T-helper 1 cell (primary cell): ENCODE data around the gene COX14.
A peak's percentile ranks its signal among the peaks of the same experiment; 100 is the strongest.
"Not testable (repeated sequence)": the region's sequence is repeated elsewhere in the genome, so short reads cannot be mapped to it uniquely, and the experiment has no call there.

Experiments used
- DNase-seq, 5 donors: peaks; one replicate each; pipeline ENCODE4 v3.0.0-alpha.2; 2012 to 2020

Gene COX14

DNA sequence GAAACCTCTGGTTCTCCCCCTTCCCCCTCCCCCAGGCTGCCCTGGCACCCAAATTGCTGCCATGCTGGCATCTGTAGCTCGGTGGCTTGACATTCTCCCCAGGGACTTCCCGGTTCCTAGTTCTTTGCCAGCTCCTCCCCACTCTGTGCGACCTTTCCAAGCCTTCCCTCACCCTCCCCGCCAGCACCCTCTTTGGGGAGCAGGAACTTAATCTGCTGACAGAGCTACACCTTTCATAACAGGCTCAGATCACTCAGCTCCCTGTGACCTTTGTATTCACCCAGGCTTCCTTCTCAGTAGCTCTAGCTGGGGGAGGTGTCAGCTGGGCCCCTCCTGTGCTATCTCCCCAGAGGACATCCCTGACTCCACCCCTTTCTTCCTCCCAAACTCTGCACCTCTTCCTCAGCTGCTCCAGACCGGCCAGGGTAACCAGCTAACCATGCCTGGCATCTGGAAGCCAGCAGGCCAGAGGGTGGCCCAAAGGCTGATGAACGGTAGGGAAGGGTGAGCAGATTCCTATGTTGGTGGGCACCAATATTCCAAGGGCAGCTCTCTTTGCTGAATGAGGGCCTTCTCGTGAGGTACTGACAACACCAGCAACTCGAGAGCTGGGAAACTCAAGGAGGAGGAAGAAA, 1.8 kb upstream of the COX14 start:
- DNase-seq = no peak

DNA sequence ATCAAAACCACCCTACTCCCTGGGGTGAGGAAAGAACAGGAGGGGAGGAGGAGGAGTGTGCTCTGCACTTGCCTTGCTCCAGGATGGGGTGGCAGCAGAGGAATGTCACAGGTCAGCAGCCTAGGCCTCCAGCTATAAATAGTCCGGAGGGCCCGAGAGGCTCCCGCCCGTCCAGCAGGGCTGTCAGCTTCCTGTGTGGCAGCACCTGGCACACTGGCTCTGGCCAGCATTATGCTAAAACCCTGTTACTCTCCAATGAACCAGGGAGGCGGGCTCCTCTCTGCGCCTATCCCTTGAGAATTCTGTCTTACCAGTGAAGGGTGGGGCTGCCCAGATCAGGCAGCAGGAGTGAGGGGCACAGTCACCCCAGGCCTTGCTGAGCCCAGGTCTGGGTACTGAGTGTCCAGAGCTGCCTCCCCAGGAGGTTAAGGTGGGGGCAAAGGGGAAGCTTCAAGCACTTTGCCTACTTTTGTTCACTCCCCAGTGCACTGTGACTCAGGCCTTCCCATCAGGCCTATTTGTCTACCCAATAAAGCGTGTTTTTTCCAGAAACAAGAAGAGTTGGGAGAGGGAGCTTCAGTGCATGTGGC, 1.2 kb upstream of the COX14 start:
- DNase-seq = no peak

DNA sequence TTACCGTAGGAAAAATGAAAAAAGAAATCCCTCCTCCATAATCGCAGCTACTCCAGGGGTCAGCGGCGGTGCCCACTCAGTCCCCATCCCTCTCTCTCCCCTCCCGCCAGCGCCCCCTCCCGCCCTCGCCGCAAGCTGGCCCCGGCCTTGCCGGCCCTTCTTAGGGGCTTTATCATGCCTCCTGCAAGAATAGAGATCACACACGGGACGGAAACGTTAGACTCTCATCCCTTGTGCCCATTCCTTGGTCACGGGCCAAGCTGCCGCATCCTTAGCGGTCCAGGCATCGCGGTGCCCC, 692 bp upstream of the COX14 start:
- DNase-seq = no peak

DNA sequence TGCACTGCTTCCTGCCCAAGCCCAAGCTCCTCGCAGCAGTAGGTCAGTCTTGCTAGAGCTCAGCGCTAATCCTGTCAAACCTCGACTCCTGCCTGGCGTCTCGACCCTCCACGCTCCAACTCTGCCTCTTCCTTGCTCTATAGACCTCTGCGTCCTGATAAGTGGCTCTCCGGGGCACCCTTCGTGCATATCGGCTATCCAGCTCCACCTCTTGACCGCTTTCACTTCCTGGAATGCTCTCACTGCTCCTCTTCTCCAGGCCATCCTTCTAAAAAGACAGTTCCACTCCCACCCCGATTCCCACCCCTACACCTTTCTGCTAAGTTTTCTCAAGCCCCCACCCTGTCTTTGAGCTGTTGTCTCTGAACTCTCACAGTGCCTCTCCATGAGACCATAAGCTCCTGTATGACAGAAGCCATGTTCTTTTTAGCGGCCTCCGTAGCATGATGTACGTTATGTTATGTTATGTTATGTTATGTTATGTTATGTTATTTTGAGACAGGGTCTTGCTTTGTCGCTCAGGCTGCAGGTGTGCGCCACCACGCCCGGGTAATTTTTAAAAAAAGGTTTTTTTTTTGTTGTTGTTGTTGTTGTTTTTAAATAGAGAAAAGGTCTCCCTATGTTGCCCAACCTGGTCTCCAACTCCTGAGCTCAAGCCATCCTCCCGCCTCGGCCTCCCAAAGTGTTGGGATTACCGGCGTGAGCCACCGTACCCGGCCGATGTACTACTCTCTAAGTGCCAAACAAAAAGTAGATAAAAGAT, 601 bp downstream of the COX14 start:
- no peak for DNase-seq

DNA sequence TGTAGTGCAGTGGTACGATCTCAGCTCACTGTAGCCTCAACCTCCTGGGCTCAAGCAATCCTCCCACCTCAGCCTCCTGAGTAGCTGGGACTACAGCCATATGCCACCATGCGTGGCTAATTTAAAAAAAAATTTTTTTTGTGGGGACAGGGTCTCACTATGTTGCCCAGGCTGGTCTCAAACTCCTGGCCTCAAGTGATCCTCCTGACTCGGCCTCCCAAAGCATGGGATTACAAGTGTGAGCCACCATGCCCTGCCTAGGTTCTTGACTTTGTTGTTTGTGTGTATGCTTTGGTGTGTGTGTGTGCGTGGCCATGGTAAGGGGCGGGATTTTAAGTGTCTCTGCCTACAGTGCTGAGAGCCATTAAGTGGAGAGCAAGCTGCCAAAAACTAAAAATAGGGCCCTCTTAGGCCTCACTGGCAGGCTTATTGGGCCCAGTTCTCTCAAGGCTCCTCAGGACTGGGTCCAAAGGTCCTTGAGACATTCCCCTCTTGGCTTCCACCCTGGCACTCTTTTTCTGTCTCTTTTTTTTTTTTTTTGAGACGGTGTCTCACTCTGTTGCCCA, 5.1 kb downstream of the COX14 start:
- DNase-seq = no peak

DNA sequence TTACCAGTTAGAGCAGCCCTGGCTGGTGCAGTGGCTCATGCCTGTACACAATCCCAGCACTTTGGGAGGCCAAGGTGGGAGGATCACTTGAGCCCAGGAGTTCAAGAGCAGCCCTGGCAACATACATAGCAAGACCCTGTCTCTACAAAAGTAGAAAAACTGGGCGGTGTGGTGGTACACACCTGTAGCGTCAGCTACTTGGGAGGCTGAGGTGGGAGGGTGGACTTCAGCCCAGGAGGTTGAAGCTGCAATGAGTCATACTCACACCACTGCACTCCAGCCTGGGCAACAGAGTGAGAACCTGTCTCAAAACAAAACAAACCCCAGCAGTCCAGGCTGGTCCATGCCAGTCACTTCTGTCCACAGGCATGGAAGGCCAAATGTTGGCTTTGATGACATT, 7.4 kb downstream of the COX14 start:
- no peak for DNase-seq

DNA sequence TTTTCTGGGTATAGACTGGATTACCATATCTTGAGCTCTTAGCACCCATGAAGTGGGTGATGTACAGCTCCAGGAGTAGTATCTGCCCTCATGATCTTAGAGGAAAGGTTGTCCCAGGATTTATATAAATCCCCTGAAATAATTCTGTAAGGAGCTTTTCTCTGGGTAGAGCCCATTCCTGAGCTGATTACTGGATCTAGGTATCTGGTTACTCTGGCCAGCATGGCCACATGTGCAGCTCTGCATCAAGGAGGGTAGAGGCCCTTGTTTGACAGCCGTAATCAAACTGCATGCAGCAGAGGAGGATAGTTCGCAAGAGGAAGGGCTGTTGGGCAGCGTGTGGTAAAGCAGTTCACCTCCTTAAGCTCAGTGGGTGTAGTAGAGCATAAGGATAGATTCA, 8.5 kb downstream of the COX14 start:
- no peak for DNase-seq

DNA sequence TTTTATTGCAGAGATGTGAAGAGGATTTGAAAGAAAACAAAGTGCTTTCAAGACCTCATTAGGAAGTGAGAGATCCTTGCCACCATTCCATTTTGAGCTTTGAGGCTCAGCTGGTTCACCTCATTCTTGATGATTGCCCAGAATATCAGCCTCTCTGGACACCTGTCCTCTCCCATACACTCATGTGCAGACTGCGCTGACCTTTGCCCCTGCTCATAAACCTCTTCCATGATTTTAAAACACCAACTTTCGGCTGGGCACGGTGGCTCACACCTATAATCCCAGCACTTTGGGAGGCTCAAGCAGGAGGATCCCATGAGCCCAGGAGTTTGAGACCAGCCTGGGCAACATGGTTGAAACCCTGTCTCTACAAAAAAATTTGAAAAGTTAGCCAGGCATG, 8.9 kb downstream of the COX14 start:
- no peak for DNase-seq

DNA sequence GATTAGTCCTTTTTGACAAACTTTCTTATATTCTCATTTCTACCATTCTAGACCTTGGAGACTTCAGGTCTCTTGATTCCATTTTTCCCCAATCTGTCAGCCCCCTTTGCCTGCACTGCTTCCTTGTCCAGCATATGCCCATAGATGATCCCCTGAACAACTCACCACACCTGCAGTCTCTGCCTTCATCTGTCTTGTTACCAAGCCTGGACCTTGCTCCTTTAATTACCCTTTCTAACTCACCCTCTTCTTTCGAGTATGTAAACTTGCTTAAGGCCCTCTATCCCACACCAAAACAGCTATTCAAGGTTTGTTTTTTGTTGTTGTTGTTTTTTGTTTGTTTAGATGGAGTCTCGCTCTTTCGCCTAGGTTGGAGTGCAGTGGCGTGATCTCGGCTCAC, 9.6 kb downstream of the COX14 start:
- DNase-seq = no peak

DNA sequence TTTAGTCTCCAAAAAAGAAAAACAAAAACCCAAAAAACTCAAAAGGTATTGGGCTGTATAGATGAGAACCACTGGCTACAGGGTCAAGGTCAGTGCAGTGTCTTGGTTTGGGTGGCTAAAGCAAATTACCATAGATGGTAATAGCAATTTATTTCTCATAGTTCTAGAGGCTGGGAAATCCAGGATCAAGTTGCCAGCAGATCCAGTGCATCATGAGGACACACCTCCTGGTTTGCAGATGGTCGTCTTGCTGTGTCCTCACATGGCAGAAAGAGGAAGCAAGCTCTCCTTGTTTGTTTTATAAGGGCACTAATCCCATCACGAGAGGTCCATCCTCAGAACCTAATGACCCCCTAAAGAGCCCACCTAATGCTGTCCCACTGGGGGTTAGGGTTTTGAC, 11.2 kb downstream of the COX14 start:
- DNase-seq = no peak

DNA sequence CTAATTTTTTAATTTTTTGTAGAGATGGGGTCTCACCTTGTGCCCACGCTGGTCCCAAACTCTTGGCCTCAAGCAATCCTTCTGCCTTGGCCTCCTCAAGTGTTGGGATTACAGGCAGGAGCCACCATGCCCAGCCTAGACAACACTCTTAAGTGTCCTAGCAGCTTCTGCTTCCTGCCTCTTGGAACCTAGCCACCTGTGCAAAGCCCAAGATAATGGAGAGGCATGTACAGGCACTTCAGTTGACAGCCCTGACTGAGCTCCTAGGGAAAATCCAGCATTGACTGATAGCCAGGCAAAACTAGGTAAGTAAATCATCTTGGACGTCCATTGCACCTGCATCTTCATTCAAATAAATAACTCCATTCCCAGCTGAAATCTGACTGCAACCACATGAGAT, 15.5 kb downstream of the COX14 start:
- no peak for DNase-seq

DNA sequence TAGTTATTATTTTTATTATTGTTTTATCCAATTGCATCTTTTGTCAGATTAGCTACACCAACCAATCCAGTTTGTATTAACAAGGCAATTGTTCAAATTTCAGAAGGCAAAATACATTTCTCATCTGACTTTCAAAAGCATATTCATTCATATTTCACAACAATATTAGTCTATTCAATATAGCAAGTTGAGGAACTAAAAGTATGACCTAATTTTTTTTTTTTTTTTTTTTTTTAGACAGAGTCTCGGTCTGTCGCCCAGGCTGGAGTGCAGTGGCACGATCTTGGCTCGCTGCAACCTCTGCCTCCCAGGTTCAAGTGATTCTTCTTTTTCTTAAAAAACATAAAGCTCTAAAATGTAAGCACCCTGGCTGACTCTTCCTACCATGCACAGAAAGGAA, 17.3 kb downstream of the COX14 start:
- no peak for DNase-seq

DNA sequence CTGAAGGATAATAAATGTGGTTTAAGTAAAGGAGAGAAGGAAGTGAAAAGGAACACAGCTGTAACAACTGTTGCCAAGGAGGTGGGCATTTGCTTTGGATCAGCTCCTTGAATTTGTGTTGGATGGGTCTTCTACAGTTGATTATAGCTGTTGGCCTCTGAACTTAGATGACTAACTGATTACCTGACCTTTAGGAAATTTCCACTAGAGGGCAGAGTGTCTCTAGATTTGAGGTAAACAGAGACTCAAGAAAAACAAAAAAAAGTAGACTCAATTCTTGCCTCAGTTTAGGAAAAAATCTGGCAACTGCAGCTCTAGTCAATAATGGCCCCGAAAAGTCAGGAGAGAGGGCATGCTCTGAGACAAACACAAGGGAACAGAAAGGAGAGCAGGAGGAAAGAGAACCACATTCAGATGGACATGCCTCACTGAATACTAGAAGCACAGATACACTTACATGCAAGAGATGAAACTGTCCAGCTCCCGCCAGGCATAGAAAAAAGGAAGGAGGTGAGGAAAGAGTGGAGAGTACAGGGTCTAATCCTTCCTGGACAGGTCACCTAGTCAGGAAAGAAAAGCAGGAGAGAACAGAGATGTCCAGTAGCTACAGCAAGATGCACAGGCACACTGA, 20.6 kb downstream of the COX14 start:
- DNase-seq = no peak

DNA sequence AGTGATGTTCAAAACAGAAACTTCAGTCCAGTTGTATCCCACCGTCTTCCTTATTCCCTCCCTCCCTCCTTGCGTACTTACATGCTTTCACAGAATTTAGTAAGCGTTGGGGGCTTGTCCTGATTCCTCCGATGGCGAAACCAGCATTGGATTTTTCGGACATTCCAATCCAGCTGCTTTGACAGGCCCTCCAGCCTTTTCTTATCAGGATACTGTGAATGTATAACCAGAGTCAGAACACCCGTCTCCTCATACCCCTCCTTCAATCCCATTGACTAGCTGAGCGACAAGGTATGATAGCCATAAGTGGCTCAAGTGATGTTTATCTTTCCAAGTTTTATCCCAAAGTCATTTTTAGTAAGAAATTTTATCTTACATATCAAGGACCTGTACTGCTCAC, 31.0 kb downstream of the COX14 start:
- DNase-seq = no peak

DNA sequence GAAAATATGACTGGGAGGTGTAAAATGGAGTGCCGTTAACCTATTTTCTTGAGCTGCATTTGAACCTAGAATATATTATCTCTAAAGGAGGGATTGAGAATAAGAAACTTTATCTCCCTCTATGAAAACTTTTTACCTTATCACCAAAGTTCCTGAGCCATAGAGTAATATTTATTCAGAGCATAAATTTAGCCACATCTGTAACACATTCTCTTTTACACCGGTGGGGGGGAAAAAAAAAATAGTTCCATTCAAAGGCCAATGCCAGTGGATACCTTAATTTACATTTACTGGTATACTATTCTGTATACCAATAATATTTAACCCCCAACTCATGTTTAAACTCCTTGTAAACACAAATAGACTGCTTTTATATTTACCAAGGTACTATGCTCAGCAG, 33.4 kb downstream of the COX14 start:
- no peak for DNase-seq

DNA sequence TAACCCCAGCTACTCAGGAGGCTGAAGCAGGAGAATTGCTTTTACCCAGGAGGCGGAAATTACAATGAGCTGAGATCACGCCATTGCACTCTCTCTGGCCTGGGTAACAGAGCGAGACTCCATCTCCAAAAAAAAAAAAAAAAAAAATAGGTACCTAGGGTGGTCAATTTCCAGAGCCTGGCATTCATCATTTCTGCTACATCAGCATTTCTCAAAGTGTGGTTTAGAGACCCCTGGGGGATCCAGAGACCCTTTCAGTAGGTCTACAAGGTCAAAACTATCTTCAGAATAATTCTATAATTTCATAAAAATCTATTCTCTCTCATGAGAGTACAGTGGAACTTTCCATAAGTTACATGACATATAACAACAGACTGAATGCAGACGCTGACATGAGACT, 35.2 kb downstream of the COX14 start:
- DNase-seq = no peak

DNA sequence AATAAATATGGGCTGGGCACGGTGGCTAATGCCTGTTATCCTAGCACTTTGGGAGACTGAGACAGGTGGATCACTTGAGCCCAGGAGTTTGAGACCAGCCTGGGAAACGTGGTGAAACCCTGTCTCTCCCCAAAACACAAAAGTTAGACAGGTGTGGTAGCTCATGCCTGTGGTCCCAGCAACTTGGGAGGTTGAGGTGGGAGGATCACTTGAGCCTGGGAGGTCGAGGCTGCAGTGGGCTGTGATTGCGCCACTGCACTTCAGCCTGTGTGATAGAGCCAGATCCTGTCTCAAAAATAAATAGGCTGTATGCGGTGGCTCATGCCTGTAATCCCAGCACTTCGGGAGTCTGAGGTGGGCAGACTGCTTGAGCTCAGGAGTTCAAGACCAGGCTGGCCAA, 36.0 kb downstream of the COX14 start:
- DNase-seq = not testable (repeated sequence)

DNA sequence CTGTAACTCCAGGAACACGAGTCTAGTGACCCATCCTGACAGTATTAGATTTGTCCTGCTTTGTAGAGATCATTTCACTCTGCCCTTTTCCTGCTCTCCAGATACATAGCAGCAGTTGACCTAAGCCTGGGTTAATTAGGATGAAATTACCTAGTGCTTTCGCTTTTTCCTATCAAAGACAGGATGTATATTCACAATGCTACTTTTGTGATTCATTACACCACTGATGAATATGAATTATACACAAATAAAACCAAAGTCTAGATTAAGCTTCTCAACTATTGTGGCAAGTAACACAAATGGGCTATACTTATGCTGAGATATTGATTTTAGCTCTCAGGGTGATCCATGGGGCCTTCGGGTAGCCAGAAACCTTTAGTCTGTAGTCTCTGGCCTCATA, 37.3 kb downstream of the COX14 start:
- DNase-seq = peak in 1 of 5 donors; percentile 21

DNA sequence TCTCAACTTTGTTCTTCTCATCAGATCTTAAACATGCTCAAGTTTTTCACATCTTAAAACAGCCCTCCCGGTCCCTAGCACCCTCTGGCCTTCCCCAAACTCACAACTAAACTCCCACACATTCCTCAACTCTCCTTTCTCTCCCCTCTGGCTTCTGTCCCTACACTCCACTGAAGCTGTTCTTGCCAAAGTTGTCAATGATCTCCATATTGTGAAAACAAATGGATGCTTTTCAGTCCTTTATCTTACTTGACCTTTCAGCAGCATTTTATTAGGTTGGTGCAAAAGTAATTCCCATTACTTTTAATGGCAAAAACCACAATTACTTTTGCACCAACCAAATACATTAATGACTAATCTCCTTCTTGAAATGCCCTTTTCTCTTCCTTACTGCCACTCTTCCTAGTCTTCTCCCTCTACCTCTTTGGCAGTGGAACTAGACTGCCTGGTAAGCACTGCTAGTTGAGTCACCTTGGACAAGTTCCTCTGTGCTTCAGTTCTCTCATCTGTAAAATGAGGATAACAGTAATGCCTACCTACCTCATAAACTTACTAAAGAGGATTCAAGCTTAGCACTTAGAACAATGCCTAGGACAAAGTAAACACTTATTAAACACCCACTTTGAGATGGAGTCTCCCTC, 39.1 kb downstream of the COX14 start:
- DNase-seq = no peak

DNA sequence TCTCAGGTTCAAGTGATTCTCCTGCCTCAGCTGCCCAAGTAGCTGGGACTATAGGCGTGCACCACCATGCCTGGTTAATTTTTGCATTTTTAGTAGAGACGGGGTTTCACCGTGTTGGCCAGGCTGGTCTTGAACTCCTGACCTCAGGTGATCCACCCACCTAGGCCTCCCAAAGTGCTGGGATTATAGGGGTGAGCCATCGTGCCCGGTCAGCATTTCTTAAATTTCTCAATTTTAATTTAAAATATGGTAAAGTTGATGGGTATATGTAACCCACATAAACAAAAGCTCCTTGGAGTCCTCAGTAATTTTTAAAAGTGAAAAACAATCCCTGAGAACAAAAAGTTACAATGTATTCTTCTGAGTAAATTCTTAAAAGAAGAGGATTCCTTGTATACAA, 42.9 kb downstream of the COX14 start:
- DNase-seq = not testable (repeated sequence)

DNA sequence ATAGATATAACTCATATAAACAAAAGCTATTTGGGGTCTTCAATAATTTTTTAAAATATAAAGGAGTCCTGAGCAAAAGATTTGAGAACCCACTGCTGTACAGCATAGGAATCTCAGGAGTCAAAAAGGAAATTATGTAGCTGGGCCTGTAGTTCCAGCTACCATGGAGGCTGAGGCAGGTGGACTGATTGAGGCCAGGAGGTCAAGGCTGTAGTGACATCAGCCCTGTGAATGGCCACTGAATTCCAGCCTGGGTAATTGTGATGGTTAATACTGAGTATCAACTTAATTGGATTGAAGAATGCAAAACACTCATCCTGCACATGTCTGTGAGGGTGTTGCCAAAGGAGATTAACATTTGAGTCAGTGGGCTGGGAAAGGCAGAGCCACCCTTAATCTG, 44.6 kb downstream of the COX14 start:
- DNase-seq = no peak

DNA sequence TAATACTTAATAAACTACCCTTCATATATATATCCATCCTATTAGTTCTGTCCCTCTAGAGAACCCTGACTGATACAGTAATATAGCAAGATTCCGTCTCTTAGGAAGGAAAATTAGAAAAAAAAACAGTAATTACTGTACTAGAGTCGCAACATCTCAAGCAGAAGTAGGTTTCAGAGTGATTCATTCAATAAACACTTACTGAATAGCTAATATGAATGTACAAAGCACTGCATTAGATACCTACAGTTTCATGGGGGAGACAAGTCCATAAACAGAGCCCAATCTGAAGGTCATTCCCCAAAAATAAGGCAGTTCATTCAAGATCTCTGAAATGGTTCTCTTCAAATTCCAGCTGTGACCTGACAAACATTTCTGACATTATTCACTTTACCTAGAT, 45.2 kb downstream of the COX14 start:
- no peak for DNase-seq

DNA sequence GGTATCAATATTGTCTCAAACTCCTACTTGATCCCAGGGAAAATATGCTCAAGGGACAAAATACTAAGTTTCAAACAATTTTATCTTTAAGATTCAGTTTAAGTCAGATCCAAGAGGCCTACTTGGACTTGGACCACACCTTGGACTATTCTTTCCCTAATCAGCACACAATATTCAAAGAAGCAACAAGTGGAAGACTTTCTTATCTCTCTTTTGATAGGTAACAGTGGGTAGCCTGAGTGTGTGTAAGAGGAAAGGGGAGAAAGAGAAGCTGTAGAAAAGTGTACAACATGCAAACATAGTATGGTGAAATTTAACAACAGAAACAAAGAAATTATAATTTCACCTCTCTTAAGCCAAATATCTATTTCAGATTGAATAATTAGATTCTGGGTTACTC, 48.6 kb downstream of the COX14 start:
- no peak for DNase-seq
